Mesodermal cell (in vitro differentiated cells): Measurements from ENCODE around the gene HEMGN.

ENCODE experiments used
- H3K27ac ChIP-seq: 2 replicates; pipeline ENCODE4 v1.7.0; 2013; ENCODE audit warnings: mild to moderate bottlenecking, low read depth, low read length, moderate library complexity; ENCODE audit not compliant: severe bottlenecking
- H3K36me3 ChIP-seq: 2 replicates; pipeline ENCODE4 v1.7.1; 2013; ENCODE audit warnings: mild to moderate bottlenecking, low read length, moderate library complexity; ENCODE audit not compliant: control insufficient read depth, insufficient read depth
- H3K4me1 ChIP-seq: one replicate; pipeline ENCODE4 v1.7.1; 2013; ENCODE audit warnings: mild to moderate bottlenecking, low read length; ENCODE audit not compliant: insufficient read depth, control insufficient read depth, poor library complexity, severe bottlenecking
- H3K4me3 ChIP-seq: 2 replicates; pipeline ENCODE4 v1.7.0; 2013; ENCODE audit warnings: low read length, control low read depth, mild to moderate bottlenecking; ENCODE audit not compliant: insufficient read depth, poor library complexity, severe bottlenecking; ENCODE audit errors: extremely low read depth
- H3K9me3 ChIP-seq: 2 replicates; pipeline ENCODE4 v1.7.1; 2013; ENCODE audit warnings: mild to moderate bottlenecking, low read length, moderate library complexity; ENCODE audit not compliant: control insufficient read depth
- WGBS, 2 experiments: methylation state at CpG; one replicate each; pipeline ENCODE4 v1.1.5; 2013; ENCODE audit warnings: missing lambda C conversion rate in 2 of 2; ENCODE audit not compliant: insufficient coverage in 2 of 2; 5-methylcytosine and 5-hydroxymethylcytosine counted together

Gene HEMGN

GRCh38 chr9:97925497-97926334 is 12.3 kb downstream of the HEMGN start:
- H3K9me3 ChIP-seq, result no peaks in the 10 kb centered on the region
- H3K4me1 ChIP-seq, result no peaks in the 10 kb centered on the region
- no peaks in the 10 kb centered on the region for H3K36me3 ChIP-seq
- 88% methylated on average over 3 of the region's 5 CpGs; no CpG with 5 or more reads in 1 of the 2 experiments for WGBS, 2 experiments
- H3K27ac ChIP-seq, result no peak overlapping the region
- H3K4me3 ChIP-seq, result no peak overlapping the region

- no peaks in the 10 kb centered on the region for H3K9me3 ChIP-seq
- no peaks in the 10 kb centered on the region for H3K36me3 ChIP-seq
- H3K4me1 ChIP-seq, result no peaks in the 10 kb centered on the region
- H3K4me3 ChIP-seq, result no peak overlapping the region
- H3K27ac ChIP-seq, result no peak overlapping the region
- WGBS, 2 experiments, result 54 to 72% methylated on average over 3 to 4 of the region's 4 CpGs
These were observed 13.6 kb downstream of the HEMGN start for GRCh38 chr9:97924386-97924785.

GRCh38 chr9:97923529-97924108 is 14.4 kb downstream of the HEMGN start:
- WGBS, 2 experiments, result 0% methylated on average over 1 of the region's 8 CpGs; no CpG with 5 or more reads in 1 of the 2 experiments

GRCh38 chr9:97921959-97922724 is 15.8 kb downstream of the HEMGN start, which contains the start of gene TRMO:
Gene TRMO (minus strand): TSS chr9:97922500. CDS start chr9:97922493, 7 bp downstream.
- 3% methylated on average over 49 to 53 of the region's 54 CpGs for WGBS, 2 experiments
- Histone ChIP-seq H3K9me3 (no peaks in the 10 kb centered on the region), H3K4me3 (peak within 1 kb of the TSS; percentile 52), H3K36me3 (no peaks in the 10 kb centered on the region), H3K4me1 (no peaks in the 10 kb centered on the region), H3K27ac (peak within 1 kb of the TSS; percentile 97)

More at GRCh38 chr9:97923529-97924108, 14.4 kb downstream of the HEMGN start:
- H3K4me3 ChIP-seq, result no peak overlapping the region
- H3K27ac ChIP-seq, result no peak overlapping the region
- no peaks in the 10 kb centered on the region for H3K9me3 ChIP-seq
- H3K36me3 ChIP-seq, result no peaks in the 10 kb centered on the region
- no peaks in the 10 kb centered on the region for H3K4me1 ChIP-seq

GRCh38 chr9:97919217-97919813 is 18.7 kb downstream of the HEMGN start:
- H3K36me3 ChIP-seq, result peaks cover 4% of the 10 kb centered on the region
- no peak overlapping the region for H3K27ac ChIP-seq
- H3K4me1 ChIP-seq, result no peaks in the 10 kb centered on the region
- no peaks in the 10 kb centered on the region for H3K9me3 ChIP-seq
- no peak overlapping the region for H3K4me3 ChIP-seq

GRCh38 chr9:97918611-97919010 is 19.4 kb downstream of the HEMGN start:
- Histone ChIP-seq H3K4me1 (no peaks in the 10 kb centered on the region), H3K36me3 (peaks cover 4% of the 10 kb centered on the region), H3K27ac (no peak overlapping the region), H3K9me3 (no peaks in the 10 kb centered on the region), H3K4me3 (no peak overlapping the region)
- WGBS, 2 experiments, result 86 to 92% methylated on average over 2 to 4 of the region's 4 CpGs

- Histone ChIP-seq H3K36me3 (peaks cover 33% of the 10 kb centered on the region), H3K4me3 (no peak overlapping the region), H3K4me1 (no peaks in the 10 kb centered on the region), H3K27ac (no peak overlapping the region), H3K9me3 (no peaks in the 10 kb centered on the region)
- no CpG with 5 or more reads among the region's 1 CpG for WGBS, 2 experiments
These were observed 26.0 kb downstream of the HEMGN start for GRCh38 chr9:97911970-97912369.

GRCh38 chr9:97911528-97911927 is 26.4 kb downstream of the HEMGN start:
- 94% methylated on average over 2 of the region's 2 CpGs; no CpG with 5 or more reads in 1 of the 2 experiments for WGBS, 2 experiments
- peaks cover 33% of the 10 kb centered on the region for H3K36me3 ChIP-seq

GRCh38 chr9:97910357-97910756 is 27.6 kb downstream of the HEMGN start:
- no peaks in the 10 kb centered on the region for H3K9me3 ChIP-seq
- 92 to 94% methylated on average over 4 to 5 of the region's 6 CpGs for WGBS, 2 experiments
- no peaks in the 10 kb centered on the region for H3K4me1 ChIP-seq
- no peak overlapping the region for H3K27ac ChIP-seq
- H3K36me3 ChIP-seq, result peaks cover 29% of the 10 kb centered on the region
- no peak overlapping the region for H3K4me3 ChIP-seq

More at GRCh38 chr9:97911528-97911927, 26.4 kb downstream of the HEMGN start:
- Histone ChIP-seq H3K4me3 (no peak overlapping the region), H3K4me1 (no peaks in the 10 kb centered on the region), H3K27ac (no peak overlapping the region), H3K9me3 (no peaks in the 10 kb centered on the region)

GRCh38 chr9:97908705-97909104 is 29.3 kb downstream of the HEMGN start:
- no CpG with 5 or more reads among the region's 1 CpG for WGBS, 2 experiments
- Histone ChIP-seq H3K4me3 (no peak overlapping the region), H3K36me3 (peaks cover 41% of the 10 kb centered on the region), H3K9me3 (no peaks in the 10 kb centered on the region), H3K4me1 (no peaks in the 10 kb centered on the region), H3K27ac (no peak overlapping the region)
